ENCODE results near the gene GALNT17.
"Not testable (repeated sequence)": the region's sequence is repeated elsewhere in the genome, so short reads cannot be mapped to it uniquely, and the experiment has no call there.

The GALNT17 gene

GRCh38 chr7:71584256-71584655, 452.3 kb downstream of the GALNT17 start:
- no peak for DNase-seq

GRCh38 chr7:71591876-71592275, 459.9 kb downstream of the GALNT17 start:
- DNase-seq = no peak

- not testable (repeated sequence) for DNase-seq
Observed at GRCh38 chr7:71592388-71592787, 460.4 kb downstream of the GALNT17 start.

GRCh38 chr7:71594736-71595135, 462.8 kb downstream of the GALNT17 start:
- no peak for DNase-seq

GRCh38 chr7:71595176-71595575, 463.2 kb downstream of the GALNT17 start:
- no peak for DNase-seq

GRCh38 chr7:71598553-71598952, 466.6 kb downstream of the GALNT17 start:
- no peak for DNase-seq

- no peak for DNase-seq
Observed at GRCh38 chr7:71601851-71602250, 469.9 kb downstream of the GALNT17 start.

GRCh38 chr7:71604818-71605414, 473.0 kb downstream of the GALNT17 start:
- DNase-seq = no peak

- DNase-seq = no peak
Observed at GRCh38 chr7:71611986-71612385, 480.0 kb downstream of the GALNT17 start.

- no peak for DNase-seq
Observed at GRCh38 chr7:71612911-71613310, 481.0 kb downstream of the GALNT17 start.

- DNase-seq = no peak
Observed at GRCh38 chr7:71613313-71613712, 481.4 kb downstream of the GALNT17 start.

GRCh38 chr7:71615017-71615416, 483.1 kb downstream of the GALNT17 start:
- no peak for DNase-seq

- DNase-seq = no peak
Observed at GRCh38 chr7:71616217-71616616, 484.3 kb downstream of the GALNT17 start.

- DNase-seq = no peak
Observed at GRCh38 chr7:71618278-71618677, 486.3 kb downstream of the GALNT17 start.

GRCh38 chr7:71625545-71625944, 493.6 kb downstream of the GALNT17 start:
- DNase-seq = no peak

- DNase-seq = no peak
Observed at GRCh38 chr7:71626206-71626605, 494.3 kb downstream of the GALNT17 start.

GRCh38 chr7:71627651-71628050, 495.7 kb downstream of the GALNT17 start:
- no peak for DNase-seq

GRCh38 chr7:71630516-71630915, 498.6 kb downstream of the GALNT17 start:
- DNase-seq = no peak

- no peak for DNase-seq
Observed at GRCh38 chr7:71633551-71634008, 501.6 kb downstream of the GALNT17 start.

- DNase-seq = not testable (repeated sequence)
Observed at GRCh38 chr7:71635849-71636248, 503.9 kb downstream of the GALNT17 start.

GRCh38 chr7:71636329-71636728, 504.4 kb downstream of the GALNT17 start:
- no peak for DNase-seq

- DNase-seq = no peak
Observed at GRCh38 chr7:71637578-71637977, 505.6 kb downstream of the GALNT17 start.

GRCh38 chr7:71638108-71638507, 506.2 kb downstream of the GALNT17 start:
- no peak for DNase-seq

GRCh38 chr7:71639382-71640085, 507.6 kb downstream of the GALNT17 start:
- DNase-seq = no peak

GRCh38 chr7:71643031-71643430, 511.1 kb downstream of the GALNT17 start:
- DNase-seq = not testable (repeated sequence)
